MM.1S (cell line): ENCODE results near the gene PRRX2.
A peak's percentile ranks its signal among the peaks of the same experiment; 100 is the strongest.

Experiments used
- DNase-seq: peaks from one replicate; pipeline ENCODE4 v3.0.0-alpha.2; 2015
- H2AFZ ChIP-seq: fragments of 300-600 bp; sonication (generic); 2 replicates; pipeline ENCODE4 v1.6.0; 2016; ENCODE audit warnings: antibody characterized with exemption, low read length
- H3F3A ChIP-seq: fragments of 300-600 bp; sonication (generic); 2 replicates; pipeline ENCODE4 v1.6.1; 2016; ENCODE audit warnings: mild to moderate bottlenecking, antibody characterized with exemption, low read length, moderate library complexity, mixed read lengths; ENCODE audit not compliant: insufficient read depth
- H3K27ac ChIP-seq: fragments of 300-600 bp; sonication (generic); 2 replicates; pipeline ENCODE4 v1.5.1; 2016; ENCODE audit warnings: mild to moderate bottlenecking, low read length
- H3K27me3 ChIP-seq: fragments of 300-600 bp; sonication (generic); replicated peaks from 2 replicates; pipeline ENCODE4 v1.6.0; 2016; ENCODE audit warnings: low read length; ENCODE audit not compliant: insufficient read depth
- H3K36me3 ChIP-seq: fragments of 300-600 bp; sonication (generic); replicated peaks from 2 replicates; pipeline ENCODE4 v1.6.1; 2016; ENCODE audit warnings: mild to moderate bottlenecking, low read length, mixed read lengths; ENCODE audit not compliant: insufficient read depth
- H3K4me1 ChIP-seq: fragments of 300-600 bp; sonication (generic); 2 replicates; pipeline ENCODE4 v1.6.1; 2016; ENCODE audit warnings: low read length, mixed read lengths
- H3K4me2 ChIP-seq: fragments of 300-600 bp; sonication (generic); 2 replicates; pipeline ENCODE4 v1.6.0; 2016; ENCODE audit warnings: low read depth, low read length
- H3K4me3 ChIP-seq: fragments of 300-600 bp; sonication (generic); 2 replicates; pipeline ENCODE4 v1.5.1; 2016; ENCODE audit warnings: low read length, mixed read lengths
- H3K79me2 ChIP-seq: fragments of 300-600 bp; sonication (generic); 2 replicates; pipeline ENCODE4 v1.6.1; 2016; ENCODE audit warnings: mixed run types, low read length, mixed read lengths
- H3K9ac ChIP-seq: fragments of 300-600 bp; sonication (generic); 2 replicates; pipeline ENCODE4 v1.6.1; 2016; ENCODE audit warnings: low read length, mixed read lengths
- H3K9me2 ChIP-seq: fragments of 300-600 bp; sonication (generic); replicated peaks from 2 replicates; pipeline ENCODE4 v1.6.1; 2016; ENCODE audit warnings: mild to moderate bottlenecking, low read length, mixed read lengths; ENCODE audit not compliant: insufficient read depth
- H3K9me3 ChIP-seq: fragments of 300-600 bp; sonication (generic); replicated peaks from 2 replicates; pipeline ENCODE4 v1.6.1; 2016; ENCODE audit warnings: mild to moderate bottlenecking, low read length, mixed read lengths; ENCODE audit not compliant: insufficient read depth
- H4K20me1 ChIP-seq: fragments of 300-600 bp; sonication (generic); 2 replicates; pipeline ENCODE4 v1.6.1; 2016; ENCODE audit warnings: mild to moderate bottlenecking, low read length, moderate library complexity, mixed read lengths; ENCODE audit not compliant: insufficient read depth
- CTCF ChIP-seq: fragments of 300-600 bp; sonication (generic); IDR thresholded peaks from 2 replicates; pipeline ENCODE4 v1.5.1; 2016; ENCODE audit warnings: antibody characterized with exemption, low read length, mixed read lengths
- EZH2 ChIP-seq: fragments of 300-600 bp; sonication (generic); optimal IDR thresholded peaks from 2 replicates; pipeline ENCODE3; 2017; ENCODE audit warnings: low read depth, mild to moderate bottlenecking, antibody characterized with exemption, low read length, mixed read lengths
- EZH2phosphoT487 ChIP-seq: fragments of 300-600 bp; sonication (generic); IDR thresholded peaks from 2 replicates; pipeline ENCODE4 v1.6.1; 2018; ENCODE audit warnings: antibody characterized with exemption, low read length

The PRRX2 gene

DNA sequence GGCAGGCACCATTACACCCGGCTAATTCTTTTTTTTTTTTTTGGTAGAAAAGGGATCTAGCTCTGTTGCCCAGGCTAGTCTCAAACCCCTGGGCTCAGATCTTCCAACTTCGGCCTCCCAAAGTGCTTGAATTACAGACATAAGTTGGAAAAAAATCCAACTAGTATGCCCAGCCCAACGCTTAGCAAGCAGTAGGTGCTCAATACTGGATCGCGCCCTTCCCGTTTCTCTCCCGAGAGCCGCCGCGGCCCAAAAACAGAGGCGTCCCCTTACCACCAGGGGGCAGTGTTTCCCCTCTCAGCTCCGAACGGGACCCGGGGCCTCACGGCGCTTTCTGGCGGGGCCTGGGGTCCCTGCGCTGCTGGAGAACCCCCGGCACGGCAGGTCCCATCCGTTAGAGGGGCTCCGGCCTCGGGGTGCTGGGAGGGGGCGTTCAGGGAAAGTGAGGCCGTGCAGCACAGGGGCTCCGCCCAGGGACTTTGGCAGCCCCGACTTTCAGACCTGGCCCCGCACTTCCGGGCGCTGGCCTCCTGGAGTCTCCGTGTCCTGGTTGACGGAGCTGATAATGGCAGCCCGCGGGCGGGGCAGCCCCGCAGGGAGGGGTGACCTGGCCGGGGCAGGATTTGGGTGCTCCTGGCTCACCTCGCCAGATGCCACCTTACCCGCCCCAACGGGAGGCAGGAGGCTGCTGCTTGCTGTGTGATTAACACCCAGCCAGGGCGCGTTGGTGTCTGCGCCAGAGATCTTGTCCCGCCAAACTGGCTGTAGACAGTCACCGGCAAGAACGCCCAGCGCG lies 72.2 kb downstream of the PRRX2 start:
- Histone ChIP-seq H3F3A (no peaks in the 10 kb centered on the region), H4K20me1 (no peaks in the 10 kb centered on the region), H3K4me3 (peak overlapping the region; percentile 76), H3K36me3 (no peaks in the 10 kb centered on the region), H3K9ac (peak overlapping the region; percentile 44; the same call in 1 of the 2 replicates), H2AFZ (peak overlapping the region; percentile 88), H3K4me2 (peak overlapping the region; percentile 97), H3K79me2 (no peaks in the 10 kb centered on the region), H3K9me2 (no peaks in the 10 kb centered on the region), H3K27me3 (peaks cover 86% of the 10 kb centered on the region), H3K4me1 (no peaks in the 10 kb centered on the region), H3K27ac (no peak overlapping the region), H3K9me3 (no peaks in the 10 kb centered on the region)
- peak; percentile 74 for DNase-seq
- no peak for TF ChIP-seq EZH2phosphoT487
- TF ChIP-seq EZH2: no peak
- TF ChIP-seq CTCF: peak; percentile 85

- H3F3A ChIP-seq: no peaks in the 10 kb centered on the region
- no peaks in the 10 kb centered on the region for H3K9me2 ChIP-seq
- no peak for DNase-seq
- TF ChIP-seq CTCF: no peak
- TF ChIP-seq EZH2: no peak
- TF ChIP-seq EZH2phosphoT487: no peak
- no peak overlapping the region for H3K9ac ChIP-seq
- no peaks in the 10 kb centered on the region for H3K4me1 ChIP-seq
- no peak overlapping the region for H3K27ac ChIP-seq
- no peaks in the 10 kb centered on the region for H3K9me3 ChIP-seq
- H3K4me3 ChIP-seq: no peak overlapping the region
- H3K4me2 ChIP-seq: no peak overlapping the region
- no peaks in the 10 kb centered on the region for H3K79me2 ChIP-seq
- peaks cover 86% of the 10 kb centered on the region for H3K27me3 ChIP-seq
- H4K20me1 ChIP-seq: no peaks in the 10 kb centered on the region
- H3K36me3 ChIP-seq: no peaks in the 10 kb centered on the region
- H2AFZ ChIP-seq: no peak overlapping the region
These were observed 74.0 kb downstream of the PRRX2 start for GRCh38 chr9:129739432-129739831.

- H3K4me1 ChIP-seq: no peaks in the 10 kb centered on the region
- DNase-seq: no peak
- H3K9me2 ChIP-seq: no peaks in the 10 kb centered on the region
These were observed 74.7 kb downstream of the PRRX2 start for GRCh38 chr9:129740174-129740573.

More at GRCh38 chr9:129740174-129740573, 74.7 kb downstream of the PRRX2 start:
- H3K27ac ChIP-seq: no peak overlapping the region
- no peaks in the 10 kb centered on the region for H3K79me2 ChIP-seq
- no peak overlapping the region for H3K4me3 ChIP-seq
- H3F3A ChIP-seq: no peaks in the 10 kb centered on the region
- no peak overlapping the region for H3K4me2 ChIP-seq
- TF ChIP-seq CTCF (no peak), EZH2 (no peak), EZH2phosphoT487 (no peak)
- H3K27me3 ChIP-seq: peaks cover 88% of the 10 kb centered on the region
- no peaks in the 10 kb centered on the region for H4K20me1 ChIP-seq
- no peak overlapping the region for H2AFZ ChIP-seq
- no peak overlapping the region for H3K9ac ChIP-seq
- H3K36me3 ChIP-seq: no peaks in the 10 kb centered on the region
- H3K9me3 ChIP-seq: no peaks in the 10 kb centered on the region
